ENCODE results near the gene FAM13A.

The FAM13A gene

DNA sequence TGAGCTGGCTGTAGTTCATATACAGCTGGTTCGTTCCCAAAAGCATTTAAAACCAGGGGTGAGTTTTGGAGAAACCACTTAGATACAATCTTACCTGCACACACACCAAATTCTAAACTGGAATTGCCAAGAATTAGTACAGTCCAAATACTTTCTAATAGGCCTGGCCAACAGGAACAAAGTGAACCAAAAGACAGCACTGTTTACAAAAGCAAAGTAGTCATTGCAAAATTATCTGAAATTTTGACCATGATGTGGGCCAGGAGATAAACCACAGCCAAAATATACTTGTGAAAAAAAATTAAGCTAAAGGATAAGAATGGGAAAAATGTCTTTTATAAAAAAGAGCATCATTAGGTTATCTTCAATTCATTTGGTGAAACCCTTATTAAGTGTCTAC lies 321.4 kb downstream of the FAM13A start:
- no peak overlapping the region for H3K27ac Mint-ChIP-seq
- ATAC-seq (no peak), DNase-seq (no peak)
- no peak overlapping the region for H3K4me3 Mint-ChIP-seq
- H3K27me3 Mint-ChIP-seq = no peaks in the 10 kb centered on the region
- peaks cover 21% of the 10 kb centered on the region for H3K4me1 Mint-ChIP-seq
- no peaks in the 10 kb centered on the region for H3K9me3 Mint-ChIP-seq

DNA sequence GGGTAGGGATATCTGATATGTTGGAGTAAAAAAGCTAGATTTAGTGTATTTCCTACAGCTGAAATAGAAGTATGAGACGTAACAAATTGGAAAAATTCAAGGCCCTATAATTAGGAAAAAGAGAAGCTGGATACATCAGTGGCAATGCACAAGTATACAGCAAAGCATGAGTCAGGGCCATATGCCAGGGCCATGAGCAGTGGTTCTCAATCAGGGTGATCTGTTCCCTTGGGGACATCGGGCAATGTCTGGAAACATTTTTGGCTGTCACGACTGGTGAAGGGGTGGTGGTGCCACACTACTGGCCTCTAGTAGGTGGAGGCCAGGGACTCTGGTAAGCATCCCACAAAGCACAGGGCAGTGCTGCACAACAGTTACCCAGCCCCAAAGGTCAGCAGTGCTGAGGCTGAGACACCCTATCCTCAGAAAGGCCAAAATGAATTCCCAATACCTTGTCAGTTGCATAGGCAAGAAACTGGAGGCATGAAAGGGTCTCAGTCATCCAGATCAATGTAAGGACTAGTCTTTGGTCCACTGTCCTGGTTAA lies 322.5 kb downstream of the FAM13A start:
- H3K4me1 Mint-ChIP-seq = peaks cover 21% of the 10 kb centered on the region
- no peaks in the 10 kb centered on the region for H3K9me3 Mint-ChIP-seq
- DNase-seq (no peak), ATAC-seq (no peak)
- no peak overlapping the region for H3K4me3 Mint-ChIP-seq
- no peaks in the 10 kb centered on the region for H3K27me3 Mint-ChIP-seq
- no peak overlapping the region for H3K27ac Mint-ChIP-seq

DNA sequence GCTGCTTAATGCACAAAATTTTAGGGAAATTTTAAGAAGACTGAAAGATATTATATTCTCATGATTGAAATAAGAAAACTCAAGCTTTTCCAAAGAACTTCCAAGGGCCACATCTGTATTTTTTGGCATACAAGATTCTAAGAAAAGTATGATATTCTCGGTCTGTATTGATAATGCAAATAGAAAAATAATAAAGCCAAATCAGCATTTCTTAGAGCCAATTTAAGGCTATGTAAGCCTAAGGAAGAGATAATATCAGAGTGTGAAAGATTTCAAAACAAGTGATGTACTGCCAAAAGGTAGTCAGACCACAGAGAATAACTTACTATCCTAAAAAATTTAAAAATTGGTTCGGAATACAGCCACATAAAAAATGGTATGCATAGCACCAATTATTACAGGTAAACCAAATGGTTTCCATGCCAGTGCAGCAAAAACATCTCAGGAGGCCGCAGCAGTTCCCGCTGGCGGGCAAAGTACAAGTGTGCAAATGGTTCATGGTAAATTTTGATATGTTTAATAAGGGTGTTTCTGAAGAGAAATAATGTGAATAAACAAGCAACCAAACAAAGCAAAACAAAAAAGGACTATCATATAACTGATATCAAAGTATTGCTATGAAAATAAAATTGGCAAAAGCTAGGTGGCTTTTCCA lies 324.1 kb downstream of the FAM13A start:
- DNase-seq (no peak), ATAC-seq (no peak)
- no peak overlapping the region for H3K4me3 Mint-ChIP-seq
- no peaks in the 10 kb centered on the region for H3K27me3 Mint-ChIP-seq
- H3K4me1 Mint-ChIP-seq = peaks cover 15% of the 10 kb centered on the region
- no peak overlapping the region for H3K27ac Mint-ChIP-seq
- no peaks in the 10 kb centered on the region for H3K9me3 Mint-ChIP-seq

DNA sequence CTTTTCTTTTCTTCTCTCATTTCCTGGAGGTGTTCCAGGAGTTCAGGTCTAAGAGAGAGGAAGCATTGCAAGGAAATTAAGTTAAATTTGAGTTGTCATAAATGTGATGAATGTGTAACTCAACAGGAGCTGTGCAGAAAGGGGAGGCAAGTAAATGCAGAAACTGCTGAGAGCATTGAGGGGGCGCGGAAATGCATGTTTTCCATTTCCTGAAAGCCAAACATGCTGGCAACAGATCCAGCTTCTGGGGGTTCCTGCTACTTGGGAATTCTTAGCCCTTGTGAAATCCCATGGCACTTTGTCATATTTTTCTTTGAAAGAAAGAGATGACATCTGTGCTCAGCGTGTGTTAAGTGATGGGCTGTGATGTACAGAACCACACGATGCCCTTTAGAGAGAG lies 325.6 kb downstream of the FAM13A start:
- ATAC-seq (no peak), DNase-seq (no peak)
- H3K4me3 Mint-ChIP-seq = no peak overlapping the region
- H3K4me1 Mint-ChIP-seq = peaks cover under 1% of the 10 kb centered on the region
- H3K9me3 Mint-ChIP-seq = no peaks in the 10 kb centered on the region
- H3K27ac Mint-ChIP-seq = peak overlapping the region in 1 of 2 donors; percentile 19
- no peaks in the 10 kb centered on the region for H3K27me3 Mint-ChIP-seq

DNA sequence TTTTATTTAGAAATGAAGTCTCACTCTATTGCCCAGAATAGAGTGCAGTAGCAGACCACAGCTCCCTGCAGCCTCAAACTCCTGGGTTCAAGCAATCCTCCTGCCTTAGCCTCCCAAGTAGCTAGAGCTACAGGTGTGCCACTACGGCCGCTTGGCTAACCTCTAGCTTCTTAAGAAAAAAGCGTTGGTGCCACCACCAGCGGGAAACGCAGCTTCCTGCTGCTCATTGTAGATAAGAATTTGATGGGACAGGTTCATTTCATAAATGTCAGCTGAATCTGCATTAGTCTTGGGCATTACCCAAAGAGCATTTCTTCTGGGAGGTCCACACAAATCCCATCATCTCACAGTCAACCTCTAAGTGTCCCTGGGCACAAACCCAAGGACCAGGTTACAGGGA lies 326.2 kb downstream of the FAM13A start:
- no peak for ATAC-seq
- no peak overlapping the region for H3K4me3 Mint-ChIP-seq
- H3K27me3 Mint-ChIP-seq = no peaks in the 10 kb centered on the region
- peak overlapping the region in 1 of 2 donors; percentile 39 for H3K27ac Mint-ChIP-seq
- H3K9me3 Mint-ChIP-seq = no peaks in the 10 kb centered on the region
- no peak for DNase-seq
- H3K4me1 Mint-ChIP-seq = no peaks in the 10 kb centered on the region

DNA sequence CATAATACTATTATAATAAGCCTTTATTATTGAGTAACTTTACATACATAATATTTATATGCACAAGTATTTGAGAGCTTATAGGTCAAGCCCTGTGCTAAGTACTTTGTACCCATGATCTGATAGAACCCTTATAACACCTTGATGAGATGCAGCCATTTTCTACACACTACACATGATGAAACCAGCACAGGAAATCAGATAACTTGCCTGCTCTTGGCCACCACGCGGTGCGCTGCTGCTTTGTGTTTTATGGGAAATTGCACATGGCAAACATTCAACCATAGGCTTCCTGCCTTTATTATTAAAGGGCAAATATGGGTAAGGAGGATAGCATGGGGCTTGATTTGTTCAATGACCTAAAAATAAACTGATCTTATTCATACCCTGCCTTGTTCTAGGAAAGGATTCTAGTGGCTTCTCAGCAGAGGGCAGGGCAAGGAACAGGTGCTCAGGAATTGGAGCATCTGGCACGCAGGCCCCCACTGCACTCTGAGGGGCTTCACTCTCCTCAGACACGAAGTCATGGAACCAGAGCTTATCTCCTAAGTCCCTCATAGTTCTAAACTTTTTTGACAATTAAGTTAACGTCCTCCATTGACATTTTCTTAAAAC lies 327.7 kb downstream of the FAM13A start:
- Mint-ChIP-seq H3K9me3 (no peaks in the 10 kb centered on the region), H3K4me1 (no peaks in the 10 kb centered on the region), H3K27ac (no peak overlapping the region), H3K27me3 (no peaks in the 10 kb centered on the region), H3K4me3 (no peak overlapping the region)
- DNase-seq = no peak
- ATAC-seq = no peak

DNA sequence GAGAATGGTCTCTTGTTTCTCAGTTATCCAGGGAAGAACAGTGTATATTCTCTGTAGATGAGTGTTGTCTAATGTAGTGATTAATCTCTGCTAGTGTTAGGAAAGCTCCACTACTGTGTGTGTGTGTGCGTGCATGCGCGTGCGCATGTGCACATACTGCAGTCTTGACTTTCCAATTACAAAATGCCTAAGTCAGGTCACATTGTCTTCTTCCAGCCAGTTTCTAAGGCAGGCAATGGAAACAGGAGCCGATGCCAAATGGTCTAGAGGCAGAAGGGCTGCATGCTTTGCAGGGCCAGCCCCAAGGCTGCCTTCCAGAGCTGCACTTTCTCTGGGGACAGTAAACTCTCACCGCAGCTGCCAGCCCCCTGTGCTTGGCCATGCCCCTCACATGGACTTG lies 328.8 kb downstream of the FAM13A start:
- no peaks in the 10 kb centered on the region for H3K9me3 Mint-ChIP-seq
- H3K27me3 Mint-ChIP-seq = no peaks in the 10 kb centered on the region
- no peak overlapping the region for H3K27ac Mint-ChIP-seq
- DNase-seq = no peak
- no peaks in the 10 kb centered on the region for H3K4me1 Mint-ChIP-seq
- H3K4me3 Mint-ChIP-seq = no peak overlapping the region
- no peak for ATAC-seq

DNA sequence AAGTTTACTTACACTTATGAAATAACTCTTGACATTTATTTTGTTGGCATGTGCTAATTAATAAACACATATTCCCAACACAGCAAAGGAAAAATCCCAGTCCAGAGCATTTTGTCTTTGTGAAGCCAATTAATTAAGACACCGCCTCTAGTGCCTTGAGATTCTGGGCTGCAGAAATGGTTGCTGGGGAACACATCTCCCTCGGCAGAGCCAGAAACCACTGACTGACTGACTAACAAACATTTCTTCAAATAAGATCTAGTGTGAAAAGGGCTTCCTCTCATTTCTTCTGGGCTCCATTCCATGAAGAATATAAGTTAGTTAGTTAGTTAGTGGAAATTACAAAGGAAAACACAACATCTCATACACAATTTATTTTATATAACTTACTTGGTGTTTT lies 331.0 kb downstream of the FAM13A start:
- ATAC-seq = no peak
- DNase-seq = no peak
- Mint-ChIP-seq H3K4me1 (no peaks in the 10 kb centered on the region), H3K27me3 (no peaks in the 10 kb centered on the region), H3K4me3 (no peak overlapping the region), H3K27ac (no peak overlapping the region), H3K9me3 (no peaks in the 10 kb centered on the region)

DNA sequence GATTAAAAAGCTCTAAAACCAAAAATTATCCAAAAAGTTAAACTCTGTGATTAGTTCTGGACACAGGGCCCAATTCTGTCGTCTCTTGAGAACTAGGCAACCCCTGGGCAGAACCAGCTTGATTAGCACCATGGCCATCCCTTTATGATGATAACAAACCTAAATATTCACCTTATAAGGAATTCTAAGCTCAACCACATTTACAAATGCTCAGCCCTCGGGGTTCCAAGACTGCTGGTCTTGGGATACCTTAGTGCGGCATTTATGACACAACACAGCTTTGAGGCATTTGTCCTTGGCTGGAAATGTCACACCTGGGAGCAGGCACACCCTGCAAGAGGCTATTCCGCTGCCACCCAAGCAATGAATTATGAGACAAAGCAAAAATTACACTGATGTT lies 331.8 kb downstream of the FAM13A start:
- Mint-ChIP-seq H3K4me3 (no peak overlapping the region), H3K27ac (no peak overlapping the region), H3K4me1 (no peaks in the 10 kb centered on the region), H3K9me3 (no peaks in the 10 kb centered on the region), H3K27me3 (no peaks in the 10 kb centered on the region)
- DNase-seq (no peak), ATAC-seq (no peak)

DNA sequence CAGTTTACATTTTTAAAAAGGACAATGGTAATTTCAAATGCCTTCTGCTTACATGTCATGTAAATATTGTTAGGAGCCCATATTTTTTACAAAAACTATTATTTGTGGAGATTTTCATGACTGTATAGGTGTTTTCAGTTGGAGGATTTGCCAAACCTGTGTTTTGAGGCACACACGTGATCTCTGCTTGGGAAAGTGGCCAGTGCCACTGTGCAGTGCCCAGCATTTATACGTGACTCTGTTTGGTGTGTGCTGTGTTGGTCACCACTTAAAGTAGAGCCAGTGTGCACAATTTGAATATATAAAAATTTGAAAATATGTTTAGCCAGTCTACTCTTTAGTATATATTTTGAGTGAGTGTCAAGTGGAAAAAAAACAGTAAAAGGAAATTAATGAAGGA lies 332.6 kb downstream of the FAM13A start:
- H3K4me3 Mint-ChIP-seq = no peak overlapping the region
- no peak for ATAC-seq
- no peaks in the 10 kb centered on the region for H3K27me3 Mint-ChIP-seq
- no peaks in the 10 kb centered on the region for H3K4me1 Mint-ChIP-seq
- DNase-seq = no peak
- no peaks in the 10 kb centered on the region for H3K9me3 Mint-ChIP-seq
- H3K27ac Mint-ChIP-seq = no peak overlapping the region

DNA sequence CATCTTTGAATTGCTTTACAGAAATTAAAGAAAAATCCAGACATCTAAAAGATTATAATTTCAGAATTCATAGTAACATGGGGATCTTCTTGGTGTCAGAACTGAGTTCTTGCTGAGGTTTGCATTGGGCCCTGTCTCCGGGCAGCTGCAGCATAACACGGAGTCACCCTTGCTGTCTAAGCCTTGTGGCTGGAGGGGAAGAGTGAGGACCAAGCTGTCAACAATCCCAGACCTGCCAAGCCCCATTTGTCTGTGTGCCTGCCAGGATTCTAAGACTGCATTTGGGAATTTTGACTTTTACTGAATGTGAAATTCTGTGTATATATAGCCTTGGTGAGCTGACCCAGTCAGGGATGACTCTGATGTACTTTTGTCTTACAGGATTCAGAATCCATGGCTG lies 334.2 kb downstream of the FAM13A start:
- no peaks in the 10 kb centered on the region for H3K27me3 Mint-ChIP-seq
- ATAC-seq (no peak), DNase-seq (no peak)
- H3K27ac Mint-ChIP-seq = no peak overlapping the region
- H3K9me3 Mint-ChIP-seq = peaks cover under 1 to 5% of the 10 kb centered on the region in 2 donors
- no peaks in the 10 kb centered on the region for H3K4me1 Mint-ChIP-seq
- no peak overlapping the region for H3K4me3 Mint-ChIP-seq

DNA sequence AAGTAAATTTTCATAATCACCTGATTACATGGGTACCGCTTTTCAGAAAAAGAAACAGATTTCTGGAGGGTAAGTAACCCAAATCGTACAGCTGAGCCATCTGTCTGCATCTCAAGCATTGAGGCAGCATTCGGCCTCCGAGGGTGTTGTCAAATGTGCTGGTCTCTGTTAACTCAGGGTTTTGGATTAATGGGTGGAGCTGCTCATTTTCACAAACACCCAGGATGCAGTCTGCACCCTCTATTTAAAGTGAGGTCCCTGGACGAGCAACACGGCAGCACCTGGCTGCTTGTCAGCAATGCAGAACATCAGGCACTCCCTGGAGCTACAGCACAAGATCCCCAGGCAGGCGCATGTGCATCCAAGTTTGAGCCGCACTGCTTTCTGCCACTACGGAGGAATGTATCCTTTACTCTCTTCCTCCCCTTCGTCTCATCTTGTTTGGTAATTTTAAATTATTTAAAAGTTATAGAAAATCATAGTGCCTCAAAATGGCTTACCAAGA lies 334.7 kb downstream of the FAM13A start:
- no peaks in the 10 kb centered on the region for H3K27me3 Mint-ChIP-seq
- H3K4me3 Mint-ChIP-seq = no peak overlapping the region
- no peak overlapping the region for H3K27ac Mint-ChIP-seq
- H3K9me3 Mint-ChIP-seq = peaks cover 6 to 10% of the 10 kb centered on the region in 2 donors
- ATAC-seq (no peak), DNase-seq (no peak)
- no peaks in the 10 kb centered on the region for H3K4me1 Mint-ChIP-seq

DNA sequence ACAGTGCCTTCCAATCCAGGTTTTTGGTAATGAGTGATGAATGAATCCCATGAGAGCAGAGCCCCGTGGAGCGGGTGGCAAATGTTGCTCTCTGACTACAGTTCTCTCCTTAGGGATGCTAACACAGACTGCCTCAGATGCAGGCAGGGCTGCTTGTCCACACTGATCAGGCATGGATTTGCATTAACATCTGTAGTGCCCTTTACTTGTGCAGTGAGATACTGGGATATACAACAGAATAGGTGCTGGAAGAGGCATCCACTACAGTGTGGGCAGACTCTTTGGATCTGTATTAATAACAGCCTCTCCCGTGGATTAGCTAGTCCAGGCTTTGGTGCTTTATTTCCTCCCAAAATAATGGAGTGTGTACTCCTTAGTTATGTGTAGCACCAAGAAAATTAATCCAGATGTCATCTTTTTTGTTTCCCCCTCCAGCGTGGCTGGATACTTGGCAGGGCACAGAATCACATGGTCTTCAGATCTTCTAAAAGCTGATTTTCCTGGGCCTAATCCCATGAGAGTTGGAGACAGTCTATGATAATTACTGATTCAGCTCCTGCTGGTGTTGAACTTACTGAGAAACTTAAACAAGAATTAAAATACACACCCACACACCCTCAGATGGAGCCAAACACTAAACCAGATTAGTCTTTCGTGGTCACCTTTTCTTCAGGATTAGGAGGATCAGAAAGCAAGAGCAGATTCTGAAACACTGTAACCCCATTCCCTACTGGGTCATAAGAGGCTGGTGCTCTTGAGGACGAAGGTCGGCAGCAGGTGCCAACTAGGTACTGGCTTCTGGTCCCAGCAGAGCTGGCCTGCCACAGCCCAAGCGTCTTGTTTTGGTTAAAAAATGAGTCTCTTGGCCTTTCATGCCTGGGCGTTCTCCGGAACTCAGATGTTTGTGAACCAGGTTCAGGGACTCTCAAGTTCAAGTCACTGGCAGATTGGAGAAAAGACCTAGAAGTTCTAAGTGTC lies 336.2 kb downstream of the FAM13A start:
- H3K27ac Mint-ChIP-seq = peak overlapping the region in 1 of 2 donors; percentile 9
- DNase-seq (no peak), ATAC-seq (no peak)
- H3K4me1 Mint-ChIP-seq = no peaks in the 10 kb centered on the region
- no peaks in the 10 kb centered on the region for H3K27me3 Mint-ChIP-seq
- peaks cover 15 to 23% of the 10 kb centered on the region in 2 donors for H3K9me3 Mint-ChIP-seq
- H3K4me3 Mint-ChIP-seq = no peak overlapping the region

DNA sequence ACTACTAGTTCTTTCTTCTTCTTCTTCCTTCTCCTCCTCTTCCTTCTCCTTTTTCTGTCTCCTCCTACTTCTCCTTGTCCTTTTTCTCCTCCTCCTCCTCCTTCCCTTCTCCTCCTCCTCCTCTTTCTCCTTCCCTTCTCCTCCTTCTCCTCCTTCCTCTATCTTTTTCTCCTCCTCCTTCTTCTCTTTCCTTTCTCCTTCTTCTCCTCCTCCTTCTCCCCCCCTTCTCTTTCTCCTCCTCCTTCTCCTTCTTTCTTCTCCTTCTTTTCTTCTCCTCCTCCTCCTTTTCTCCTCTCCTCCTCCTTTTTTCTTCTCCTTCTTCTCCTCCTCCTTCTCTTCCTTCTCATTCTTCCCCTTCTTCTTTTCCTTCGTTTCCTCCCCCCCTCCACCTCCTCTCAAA lies 337.6 kb downstream of the FAM13A start:
- no peaks in the 10 kb centered on the region for H3K4me1 Mint-ChIP-seq
- peak overlapping the region in 1 of 2 donors; percentile 60 for H3K27ac Mint-ChIP-seq
- peaks cover 15 to 23% of the 10 kb centered on the region in 2 donors for H3K9me3 Mint-ChIP-seq
- DNase-seq = no peak
- ATAC-seq = no peak
- H3K27me3 Mint-ChIP-seq = no peaks in the 10 kb centered on the region
- no peak overlapping the region for H3K4me3 Mint-ChIP-seq

DNA sequence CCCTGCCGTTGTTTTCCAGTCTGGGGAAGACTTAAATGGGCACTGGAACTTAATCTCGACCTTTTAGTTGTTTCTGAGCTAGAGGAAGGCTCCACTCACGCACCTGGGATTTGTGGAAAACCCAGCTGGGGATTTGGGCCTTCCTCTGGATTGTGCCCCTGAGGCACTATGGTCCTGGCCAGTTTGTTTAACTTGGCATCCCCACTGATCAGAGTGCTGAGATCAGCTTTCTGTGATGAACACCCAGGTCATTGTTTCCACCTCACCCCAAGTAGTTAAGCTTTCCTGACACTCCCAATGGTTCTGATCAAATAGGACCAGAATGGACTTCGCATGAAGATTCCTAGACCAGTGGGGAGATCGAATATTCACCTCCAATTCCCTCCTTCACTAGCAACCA lies 338.9 kb downstream of the FAM13A start:
- ATAC-seq (no peak), DNase-seq (no peak)
- Mint-ChIP-seq H3K27me3 (no peaks in the 10 kb centered on the region), H3K4me3 (no peak overlapping the region), H3K9me3 (peaks cover 15 to 23% of the 10 kb centered on the region in 2 donors), H3K4me1 (no peaks in the 10 kb centered on the region), H3K27ac (no peak overlapping the region)

Measured in stimulated activated naive CD8-positive, alpha-beta T cell treated with anti-CD3 and anti-CD28 coated beads, Interleukin-15, amount 100 ng/mL, for 72 hours (primary cell).